Measurements from ENCODE around the gene RHOA. TPM values are rescaled to one million over a fixed set of nuclear protein-coding genes. Genes with fewer than 3 reads are reported as not detected.
"Not testable (repeated sequence)": the region's sequence is repeated elsewhere in the genome, so short reads cannot be mapped to it uniquely, and the experiment has no call there.

Gene RHOA
- total RNA-seq, 6 experiments from 2014 or later, result 142 to 251 (median 171) TPM

DNA sequence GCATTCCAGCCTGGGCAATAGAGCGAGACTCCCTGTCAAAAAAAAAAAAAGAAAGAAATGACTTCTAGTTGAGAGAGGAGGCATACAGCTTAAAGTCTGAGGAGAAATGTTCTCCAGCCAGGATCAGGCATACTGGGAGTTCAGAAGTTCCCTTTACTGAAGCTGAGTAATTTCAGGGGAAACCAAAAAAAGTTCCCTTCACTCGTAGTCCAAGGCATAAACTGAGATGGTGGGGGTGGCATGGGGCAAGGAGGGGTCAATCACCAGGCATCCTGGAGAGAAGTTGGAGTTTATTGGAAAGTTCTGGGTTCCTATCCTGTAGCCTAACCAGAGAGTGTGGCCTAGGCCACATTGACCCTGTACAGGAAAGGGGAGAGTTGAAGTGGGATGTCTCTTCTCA is 59.5 kb downstream of the RHOA start:
- no peaks in the 10 kb centered on the region for H3K9me3 ChIP-seq
- WGBS (ENCODE audit: insufficient coverage, low coverage, low lambda C conversion rate, missing lambda C conversion rate), result 54% methylated on average over 2 of the region's 2 CpGs
- peak overlapping the region in 2 of 3 donors; percentile 75 to 82 for H3K27ac ChIP-seq
- peaks cover 0 to 22% (median 3%) of the 10 kb centered on the region in 4 donors for H3K36me3 ChIP-seq
- no peak overlapping the region for H3K4me3 ChIP-seq
- DNase-seq (no peak), ATAC-seq (peak in 2 of 4 donors; percentile 3 to 9)
- intact Hi-C loops (cut with DNase I), result no loop called here
- TF ChIP-seq POLR2A (IDR thresholded peaks at IDR 0.05), result no peak
- TF ChIP-seq, protein P1, sequence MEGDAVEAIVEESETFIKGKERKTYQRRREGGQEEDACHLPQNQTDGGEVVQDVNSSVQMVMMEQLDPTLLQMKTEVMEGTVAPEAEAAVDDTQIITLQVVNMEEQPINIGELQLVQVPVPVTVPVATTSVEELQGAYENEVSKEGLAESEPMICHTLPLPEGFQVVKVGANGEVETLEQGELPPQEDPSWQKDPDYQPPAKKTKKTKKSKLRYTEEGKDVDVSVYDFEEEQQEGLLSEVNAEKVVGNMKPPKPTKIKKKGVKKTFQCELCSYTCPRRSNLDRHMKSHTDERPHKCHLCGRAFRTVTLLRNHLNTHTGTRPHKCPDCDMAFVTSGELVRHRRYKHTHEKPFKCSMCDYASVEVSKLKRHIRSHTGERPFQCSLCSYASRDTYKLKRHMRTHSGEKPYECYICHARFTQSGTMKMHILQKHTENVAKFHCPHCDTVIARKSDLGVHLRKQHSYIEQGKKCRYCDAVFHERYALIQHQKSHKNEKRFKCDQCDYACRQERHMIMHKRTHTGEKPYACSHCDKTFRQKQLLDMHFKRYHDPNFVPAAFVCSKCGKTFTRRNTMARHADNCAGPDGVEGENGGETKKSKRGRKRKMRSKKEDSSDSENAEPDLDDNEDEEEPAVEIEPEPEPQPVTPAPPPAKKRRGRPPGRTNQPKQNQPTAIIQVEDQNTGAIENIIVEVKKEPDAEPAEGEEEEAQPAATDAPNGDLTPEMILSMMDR (IDR thresholded peaks at IDR 0.05), result no peak
- no peaks in the 10 kb centered on the region for H3K27me3 ChIP-seq
- peaks cover 5 to 59% (median 14%) of the 10 kb centered on the region in 4 donors for H3K4me1 ChIP-seq

DNA sequence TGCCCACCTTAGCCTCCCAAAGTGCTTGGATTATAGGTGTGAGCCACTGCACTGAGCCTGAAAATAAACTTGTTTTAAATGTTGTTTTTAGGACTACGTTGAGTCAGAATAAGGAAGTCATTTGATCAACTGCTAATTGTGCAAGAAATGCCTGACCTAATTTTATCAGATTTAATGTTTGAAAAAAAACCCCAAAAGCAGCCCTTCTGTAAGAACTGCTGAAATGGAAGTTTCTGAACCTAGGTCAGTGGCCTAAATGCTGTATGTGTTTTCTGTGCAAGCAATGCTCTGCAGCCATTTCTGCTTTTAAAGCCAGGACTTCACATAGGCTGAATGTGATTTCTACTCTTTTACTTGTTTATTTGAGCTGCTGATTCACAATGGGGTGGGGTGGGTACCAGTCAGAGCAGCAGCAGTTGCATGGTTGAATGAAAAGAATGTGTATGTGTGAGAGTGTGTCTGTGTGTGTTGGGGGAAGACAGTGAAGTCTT is 60.2 kb downstream of the RHOA start:
- TF ChIP-seq, protein P1 (IDR thresholded peaks at IDR 0.05), result no peak
- no peak for TF ChIP-seq POLR2A (IDR thresholded peaks at IDR 0.05)
- Histone ChIP-seq H3K27ac (peak overlapping the region; percentile 58 to 82 (median 75)), H3K27me3 (no peaks in the 10 kb centered on the region), H3K9me3 (no peaks in the 10 kb centered on the region), H3K4me3 (peak overlapping the region in 1 of 3 donors; percentile 2), H3K4me1 (peaks cover 5 to 59% (median 13%) of the 10 kb centered on the region in 4 donors), H3K36me3 (peaks cover 0 to 17% (median 2%) of the 10 kb centered on the region in 4 donors)
- ATAC-seq, result peak; percentile 27 to 44 (median 40)
- no peak for DNase-seq
- intact Hi-C loops (cut with DNase I), result no loop called here
- 6% methylated on average over 1 of the region's 1 CpG for whole genome bisulfite sequencing (ENCODE audit: insufficient coverage, low coverage, low lambda C conversion rate, missing lambda C conversion rate)

DNA sequence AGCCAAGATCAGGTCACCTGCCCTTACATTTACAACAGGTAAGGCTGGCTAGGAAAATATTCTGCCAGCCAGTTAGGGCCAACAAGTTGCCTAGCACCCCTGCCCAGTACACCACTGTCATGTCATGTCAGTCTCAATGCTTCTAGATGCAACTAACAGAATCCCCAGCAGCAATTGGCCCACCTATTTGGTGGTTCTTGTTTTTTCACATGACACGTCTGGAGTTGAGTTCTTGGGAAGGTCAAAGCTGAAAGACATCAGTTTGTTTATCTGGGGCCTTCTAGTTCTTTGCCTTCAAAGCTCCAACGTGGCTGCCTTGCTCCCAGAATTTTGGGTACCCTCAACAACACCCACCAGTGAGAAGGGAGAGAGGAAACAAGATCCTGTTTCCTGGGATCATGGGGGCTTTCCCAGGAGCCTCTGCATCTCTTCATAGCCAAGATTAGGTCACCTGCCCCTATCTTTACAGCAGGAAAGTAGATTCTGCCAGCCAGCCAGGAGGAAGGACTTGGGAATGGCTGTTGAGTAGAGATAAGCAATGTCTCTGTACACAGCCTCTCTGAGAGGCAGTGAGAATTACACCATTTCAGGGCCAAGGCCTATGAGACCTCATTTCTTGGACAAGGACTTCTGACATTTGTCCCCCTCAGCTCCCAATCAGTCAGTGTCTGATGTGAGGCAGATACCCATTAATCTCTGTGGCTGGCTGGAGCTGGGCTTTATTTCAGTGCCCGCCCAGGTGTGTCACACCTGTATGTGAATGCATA is 62.2 kb downstream of the RHOA start:
- H3K27me3 ChIP-seq, result no peaks in the 10 kb centered on the region
- no peak for DNase-seq
- intact Hi-C loops (cut with DNase I), result no loop called here
- H3K36me3 ChIP-seq, result no peaks in the 10 kb centered on the region
- no peak for TF ChIP-seq POLR2A (IDR thresholded peaks at IDR 0.05)
- TF ChIP-seq, protein P1 (IDR thresholded peaks at IDR 0.05), result no peak
- ATAC-seq, result peak in 2 of 4 donors; percentile 6 to 10
- H3K4me1 ChIP-seq, result peaks cover 5 to 62% (median 12%) of the 10 kb centered on the region in 4 donors
- no peak overlapping the region for H3K4me3 ChIP-seq
- H3K9me3 ChIP-seq, result no peaks in the 10 kb centered on the region
- peak overlapping the region in 1 of 3 donors; percentile 75 for H3K27ac ChIP-seq
- WGBS (ENCODE audit: insufficient coverage, low coverage, low lambda C conversion rate, missing lambda C conversion rate), result 25% methylated on average over 1 of the region's 3 CpGs

DNA sequence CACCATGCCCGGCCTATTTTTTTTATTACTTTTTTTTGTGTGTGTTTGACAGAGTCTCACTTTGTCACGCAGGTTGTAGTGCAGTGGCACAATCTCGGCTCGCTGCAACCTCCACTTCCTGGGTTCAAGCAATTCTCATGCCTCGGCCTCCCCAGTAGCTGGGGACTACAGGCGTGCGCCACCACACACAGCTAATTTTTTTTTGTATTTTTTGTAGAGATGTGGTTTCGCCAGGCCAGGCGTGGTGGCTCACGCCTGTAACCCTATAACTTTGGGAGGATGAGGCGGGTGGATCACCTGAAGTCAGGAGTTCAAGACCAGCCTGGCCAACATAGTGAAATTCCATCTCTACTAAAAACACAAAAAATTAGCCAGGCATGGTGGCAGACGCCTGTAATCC is 63.4 kb downstream of the RHOA start:
- ATAC-seq; H3K4me3 ChIP-seq; H3K9me3 ChIP-seq; DNase-seq; H3K27me3 ChIP-seq; H3K36me3 ChIP-seq; intact Hi-C loops (cut with DNase I): not testable (repeated sequence)
- peak overlapping the region in 1 of 3 donors; percentile 75 for H3K27ac ChIP-seq
- peaks cover 5 to 59% (median 12%) of the 10 kb centered on the region in 4 donors for H3K4me1 ChIP-seq
- 93% methylated on average over 12 of the region's 12 CpGs for WGBS (ENCODE audit: insufficient coverage, low coverage, low lambda C conversion rate, missing lambda C conversion rate)

DNA sequence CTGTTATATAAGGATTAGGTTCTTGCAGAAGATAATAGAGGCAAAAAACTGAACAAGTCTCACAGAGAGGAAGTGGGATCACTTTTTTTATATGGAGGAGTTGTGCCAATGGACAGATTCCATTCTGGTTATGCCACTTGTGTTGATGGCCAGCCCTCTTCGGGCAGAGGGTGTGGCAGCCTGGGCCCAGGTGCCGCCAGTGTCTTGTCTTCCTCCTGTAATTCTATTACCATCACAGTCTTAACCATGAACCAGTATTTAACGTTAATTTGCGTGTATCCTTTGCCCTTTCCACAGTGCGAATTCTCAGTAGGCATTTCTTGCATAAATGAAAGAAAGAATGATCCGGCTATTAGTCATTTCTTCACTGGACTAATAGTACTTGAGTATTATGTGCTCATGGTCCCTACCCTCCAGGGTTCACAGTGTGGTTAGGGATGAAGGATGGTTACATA is 65.0 kb downstream of the RHOA start:
- peak in 1 of 4 donors; percentile 4 for ATAC-seq

More for the DNA sequence above, 65.0 kb downstream of the RHOA start:
- Histone ChIP-seq H3K27me3 (no peaks in the 10 kb centered on the region), H3K4me1 (peaks cover 1 to 47% (median 9%) of the 10 kb centered on the region in 4 donors), H3K9me3 (no peaks in the 10 kb centered on the region), H3K4me3 (no peak overlapping the region), H3K27ac (peak overlapping the region; percentile 24 to 61 (median 44)), H3K36me3 (no peaks in the 10 kb centered on the region)
- no peak for TF ChIP-seq POLR2A (IDR thresholded peaks at IDR 0.05)
- TF ChIP-seq, protein P1 (IDR thresholded peaks at IDR 0.05), result no peak
- 74% methylated on average over 6 of the region's 6 CpGs for WGBS (ENCODE audit: insufficient coverage, low coverage, low lambda C conversion rate, missing lambda C conversion rate)
- intact Hi-C loops (cut with DNase I), result no loop called here
- no peak for DNase-seq

All from right lobe of liver (tissue), 6 donors.